Left hindlimb (tissue), 1 donor: ENCODE results near the gene PTPRA.

Experiments used
- DNase-seq: peaks from one replicate; pipeline ENCODE4 v3.0.0-alpha.2; 2018

The PTPRA gene

DNA sequence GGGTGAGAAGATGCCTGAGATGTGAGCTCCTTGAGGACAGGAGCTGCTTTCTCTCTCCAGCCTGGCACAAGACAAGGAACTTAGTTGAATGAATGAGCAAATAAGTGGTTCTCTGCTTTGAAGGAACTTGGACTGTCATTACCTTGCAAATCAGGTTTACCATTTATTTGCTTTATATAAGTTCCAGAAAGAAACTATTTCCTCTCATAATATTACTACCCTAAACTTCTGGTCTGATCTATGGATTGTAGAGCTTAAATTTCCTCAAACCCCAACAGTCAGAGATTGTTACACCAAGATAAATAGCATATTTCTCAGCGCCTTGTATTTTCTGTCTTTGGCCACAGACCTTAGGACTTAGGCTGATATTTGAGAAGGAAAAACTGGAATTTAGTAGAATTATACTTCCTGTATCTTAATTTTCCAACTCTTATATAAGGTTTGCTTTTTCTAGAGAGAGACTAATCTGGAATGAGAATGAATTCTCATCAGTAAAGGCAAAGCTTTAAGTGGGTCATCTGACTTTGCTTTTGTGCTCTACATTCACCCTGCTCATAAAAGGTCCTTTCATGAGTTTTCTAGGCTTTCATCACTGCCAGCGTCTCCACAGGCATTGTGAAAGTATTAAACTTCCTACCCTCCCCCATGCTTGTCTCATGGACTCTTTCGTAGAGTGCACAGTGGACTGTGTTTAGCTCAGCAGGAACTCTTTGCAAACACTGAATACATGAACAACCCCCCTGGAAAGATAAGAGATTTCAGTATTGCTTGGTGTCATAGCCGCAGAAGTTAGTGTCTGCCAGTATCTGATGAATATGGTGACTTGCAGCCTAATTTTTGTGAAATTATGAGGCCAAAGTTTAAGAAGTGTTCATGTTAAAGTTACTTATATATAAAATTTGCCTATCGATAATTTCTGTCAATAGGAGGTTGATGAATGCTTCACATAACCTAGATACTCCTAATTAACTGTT is 74.0 kb downstream of the PTPRA start:
- no peak for DNase-seq

DNA sequence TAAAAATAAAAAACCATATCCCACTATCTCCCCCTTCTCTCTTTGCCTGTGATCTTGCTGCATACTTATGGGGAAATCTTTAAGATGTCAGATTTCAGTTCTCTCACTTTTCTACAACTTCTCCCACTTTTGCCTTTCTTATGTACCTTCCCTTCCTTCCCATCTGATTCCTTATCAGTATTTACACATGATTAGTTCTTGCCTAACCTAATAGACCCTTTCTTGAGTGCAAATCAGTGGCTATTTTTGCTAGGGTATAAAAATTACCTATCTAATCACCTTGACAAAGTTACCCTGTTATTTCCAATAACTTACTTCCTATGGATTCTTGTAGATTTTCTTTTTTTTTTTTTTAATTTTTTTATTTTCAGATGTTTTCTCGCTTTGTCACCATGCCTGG is 75.7 kb downstream of the PTPRA start:
- no peak for DNase-seq

DNA sequence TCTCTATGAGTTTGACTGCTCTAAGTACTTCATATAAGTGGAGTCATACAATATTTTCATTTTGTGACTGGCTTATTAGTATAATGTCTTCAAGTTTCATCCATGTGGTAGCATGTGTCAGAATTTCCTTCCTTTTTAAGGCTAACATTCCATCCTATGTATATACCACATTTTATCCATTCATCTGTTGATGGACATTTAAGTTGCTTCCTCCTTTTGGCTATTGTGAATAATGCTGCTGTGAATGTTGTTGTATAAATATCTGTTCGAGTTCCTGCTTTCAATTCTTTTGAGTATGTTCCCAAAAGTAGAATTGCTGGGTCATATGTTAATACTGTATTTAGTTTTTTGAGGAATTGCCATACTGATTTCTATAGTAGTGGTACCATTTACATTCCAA is 79.5 kb downstream of the PTPRA start:
- no peak for DNase-seq

DNA sequence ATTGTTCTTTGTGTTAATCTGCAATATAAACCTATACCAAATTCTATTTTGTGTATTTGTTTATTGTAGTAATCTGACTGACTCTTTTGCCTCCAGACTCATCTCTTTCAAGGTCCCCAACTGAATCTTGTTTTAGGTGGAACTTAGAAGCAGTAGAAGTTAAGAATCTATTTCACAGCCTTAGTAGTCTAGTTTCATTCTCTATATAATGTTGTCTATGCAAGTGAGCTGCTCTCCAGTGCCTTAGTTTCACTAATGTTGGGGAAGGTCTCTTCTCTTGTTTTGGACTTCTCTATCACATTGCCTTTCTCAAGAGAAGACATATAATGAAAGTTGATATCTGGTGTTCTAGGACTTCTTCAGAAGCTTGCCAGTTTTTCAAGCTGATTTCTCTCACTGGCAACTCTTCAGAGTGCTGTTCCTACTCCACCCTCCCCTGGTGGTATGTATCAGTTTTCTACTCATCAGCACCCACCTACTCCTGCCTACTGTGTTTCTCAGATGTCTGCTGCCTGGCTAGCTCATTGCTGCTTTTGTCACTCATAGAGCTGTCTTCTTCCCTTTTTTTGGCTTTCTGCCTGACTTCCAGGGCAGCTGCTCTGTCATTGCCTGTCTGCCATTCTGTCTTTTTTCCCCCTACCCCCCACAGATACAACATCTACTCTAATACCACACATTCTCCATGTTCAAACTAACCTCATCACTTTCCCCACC is 82.1 kb downstream of the PTPRA start:
- no peak for DNase-seq

DNA sequence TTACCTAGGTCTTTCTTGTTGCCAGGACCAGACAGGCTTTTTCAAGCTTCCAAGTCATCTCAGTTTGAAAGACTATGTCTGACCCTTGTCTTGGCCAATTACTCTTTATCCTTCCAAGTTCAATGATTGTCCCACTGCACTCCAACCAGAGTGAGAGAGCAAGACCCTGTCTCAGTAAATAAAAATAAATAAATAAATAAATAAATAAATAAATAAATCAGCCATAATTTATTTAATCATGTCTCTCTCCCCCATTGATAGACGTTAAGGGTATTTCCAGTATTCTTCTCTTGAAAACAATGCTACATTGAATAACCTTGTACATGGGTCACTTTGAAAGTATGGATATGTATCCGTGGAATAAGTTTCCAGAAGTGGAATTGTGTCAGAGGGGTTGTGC is 83.2 kb downstream of the PTPRA start:
- DNase-seq = no peak

DNA sequence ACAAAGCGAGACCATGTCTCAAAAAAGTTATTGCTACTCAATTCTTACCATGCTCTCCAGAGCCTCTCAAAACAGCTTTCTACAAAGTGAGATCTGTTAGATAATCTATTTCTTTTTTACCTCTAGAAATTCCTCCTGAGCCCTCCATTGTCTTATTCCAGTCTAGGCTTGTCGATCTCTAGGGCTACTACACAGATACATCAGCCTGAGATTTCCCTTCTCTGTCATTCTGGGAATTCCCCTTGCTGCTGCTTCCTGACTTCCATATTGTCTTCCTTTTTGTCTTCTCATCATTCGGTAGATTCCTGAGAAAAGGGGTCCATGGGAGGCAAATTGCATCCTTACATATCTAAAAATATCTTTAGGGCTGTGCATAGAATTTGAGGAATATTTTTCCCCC is 94.6 kb downstream of the PTPRA start:
- no peak for DNase-seq

DNA sequence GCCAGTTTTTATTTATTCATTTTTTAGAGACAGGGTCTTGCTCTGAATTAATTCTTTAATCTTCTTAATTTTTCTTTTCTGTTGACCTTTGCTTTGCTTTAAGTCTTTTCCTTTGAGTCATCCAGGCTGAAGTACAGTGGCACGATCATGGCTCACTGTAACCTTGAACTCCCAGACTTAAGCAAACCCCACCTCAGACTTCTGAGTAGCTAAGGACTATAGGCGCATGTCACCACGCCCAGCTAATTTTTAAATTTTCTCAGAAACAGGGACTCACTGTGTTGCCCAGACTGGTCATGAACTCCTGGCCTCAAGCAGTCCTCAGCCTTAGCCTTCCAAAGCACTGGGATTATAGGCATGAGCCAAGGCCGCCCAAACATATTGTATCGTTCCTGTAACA is 98.8 kb downstream of the PTPRA start:
- no peak for DNase-seq

DNA sequence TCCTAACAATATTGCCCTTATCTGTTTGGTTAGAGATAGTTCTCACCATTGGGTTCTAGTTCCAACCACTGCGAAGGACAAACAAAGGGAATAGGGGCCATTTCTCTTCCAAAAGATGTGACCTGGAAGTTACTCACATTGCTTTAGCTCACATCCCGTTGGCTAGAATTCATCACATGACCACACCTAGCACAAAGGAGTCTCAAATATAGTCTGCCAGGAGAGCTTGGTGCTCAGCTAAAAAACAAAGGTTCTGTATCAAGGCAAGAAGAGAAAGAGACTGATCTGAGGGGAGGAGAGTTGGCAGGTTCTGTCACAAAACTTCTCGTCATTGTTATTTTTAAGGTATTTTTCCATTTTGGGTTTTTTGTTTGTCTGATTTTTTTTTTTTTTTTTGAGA is 100.3 kb downstream of the PTPRA start:
- no peak for DNase-seq

DNA sequence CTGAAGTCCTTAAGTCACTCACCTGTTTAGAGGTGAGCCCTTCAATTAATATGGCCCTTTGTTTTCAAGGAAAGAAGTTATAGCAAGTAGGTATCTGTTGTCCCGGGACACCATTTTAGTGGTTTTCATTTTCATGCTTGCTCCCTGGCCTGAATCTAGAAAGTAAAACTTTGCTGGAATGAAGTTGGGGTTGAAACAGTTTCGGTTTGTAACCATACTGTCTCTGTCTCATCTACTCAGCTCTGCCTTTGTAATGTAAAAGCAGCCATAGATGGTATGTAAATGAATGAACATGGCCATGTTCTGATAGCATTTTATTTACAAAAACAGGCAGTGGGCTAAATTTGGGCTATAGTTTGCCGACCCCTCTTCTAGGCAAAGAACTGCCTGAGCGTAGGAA is 105.2 kb downstream of the PTPRA start:
- no peak for DNase-seq

DNA sequence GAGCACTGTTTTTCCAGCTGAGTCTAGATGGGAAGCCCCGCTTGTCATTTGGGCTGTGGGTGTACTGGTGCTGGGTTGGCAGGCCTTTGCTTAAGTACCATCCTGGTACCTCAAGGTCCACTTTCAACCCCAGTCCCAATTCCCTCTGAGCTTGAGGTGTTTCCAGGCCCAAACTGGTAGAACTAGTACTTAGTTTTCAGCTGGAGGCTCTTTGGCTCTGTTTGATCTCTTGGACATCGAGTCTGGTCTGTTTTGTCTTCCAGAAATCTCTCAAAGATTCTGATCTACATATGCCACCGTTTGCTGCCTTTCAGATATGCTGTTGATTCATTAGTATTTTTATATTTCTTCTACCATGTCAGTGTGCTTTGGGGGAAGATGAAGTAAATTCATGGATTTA is 108.4 kb downstream of the PTPRA start:
- DNase-seq = no peak

DNA sequence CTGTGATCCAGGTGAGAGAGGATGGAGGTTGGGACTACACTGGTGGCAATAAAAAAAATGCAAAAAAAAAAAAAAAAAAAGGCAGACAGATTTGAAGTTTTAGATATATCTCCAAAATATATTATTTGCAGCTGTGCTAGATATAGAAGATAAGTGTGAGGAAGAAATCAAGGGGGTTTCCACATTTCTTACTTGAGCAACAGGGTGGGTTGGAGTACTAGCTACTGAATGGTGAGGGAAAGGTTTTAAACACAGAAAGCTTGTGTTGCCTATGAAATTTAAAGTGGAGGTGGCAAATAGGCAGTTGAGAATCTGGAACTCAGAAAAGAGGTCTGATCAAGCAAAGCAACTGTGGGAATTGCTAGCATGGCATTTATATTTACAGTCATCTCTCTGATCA is 110.2 kb downstream of the PTPRA start:
- DNase-seq = no peak

DNA sequence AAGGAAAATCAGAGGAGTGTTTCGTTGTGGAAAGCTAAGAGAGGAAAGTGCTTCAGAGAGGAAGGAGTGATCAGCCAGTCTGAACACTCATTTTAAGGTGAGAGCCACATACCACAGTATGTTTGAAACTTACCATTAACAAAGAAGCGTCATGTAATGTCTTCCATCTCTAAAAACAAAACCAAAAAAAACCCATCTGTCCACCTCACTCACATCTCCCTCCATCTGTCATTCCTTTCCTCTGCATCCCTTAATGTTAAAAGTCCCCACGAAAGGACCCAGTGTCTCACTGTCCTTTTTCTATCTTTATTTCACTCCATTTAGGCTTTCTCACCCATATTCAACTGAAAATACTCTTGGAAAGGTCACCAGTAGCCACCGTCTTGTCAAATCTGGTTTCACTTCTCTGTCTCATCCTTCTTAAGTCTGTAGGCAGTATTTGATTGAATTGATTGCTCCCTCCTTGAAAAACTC is 110.8 kb downstream of the PTPRA start:
- DNase-seq = no peak

DNA sequence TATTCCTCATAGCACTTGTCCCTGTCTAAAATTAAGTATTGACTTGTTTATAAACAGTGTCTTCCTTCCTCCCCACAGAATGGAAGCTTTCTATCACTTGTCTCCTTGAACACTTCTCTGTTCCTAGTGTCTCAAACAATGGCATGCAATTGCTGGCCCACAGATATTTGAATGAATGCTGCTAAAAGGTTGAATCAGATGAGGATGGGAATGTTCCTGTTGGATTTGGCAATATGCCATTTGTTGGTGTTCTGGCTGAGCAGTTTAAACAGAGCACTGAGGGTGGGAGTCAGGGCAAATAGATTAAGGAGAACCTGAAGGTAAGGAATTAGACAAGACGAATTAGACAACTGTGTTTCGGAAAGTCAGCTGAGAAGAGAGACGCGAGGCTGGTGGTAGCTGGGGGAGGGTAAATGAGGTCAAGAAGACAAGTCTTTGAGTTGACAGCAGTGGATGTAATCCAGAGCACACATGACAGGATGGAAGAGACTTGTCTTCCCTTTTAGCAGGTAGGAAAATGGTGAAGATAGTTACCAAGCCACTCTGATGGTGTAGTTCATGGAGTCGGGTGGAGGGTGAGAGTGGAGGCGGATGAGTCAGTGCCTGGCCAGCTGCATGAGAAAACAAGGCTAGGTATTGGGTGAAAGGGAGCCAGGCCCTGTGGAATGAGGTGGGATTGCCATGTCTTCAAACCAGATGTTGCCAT is 111.8 kb downstream of the PTPRA start:
- no peak for DNase-seq

DNA sequence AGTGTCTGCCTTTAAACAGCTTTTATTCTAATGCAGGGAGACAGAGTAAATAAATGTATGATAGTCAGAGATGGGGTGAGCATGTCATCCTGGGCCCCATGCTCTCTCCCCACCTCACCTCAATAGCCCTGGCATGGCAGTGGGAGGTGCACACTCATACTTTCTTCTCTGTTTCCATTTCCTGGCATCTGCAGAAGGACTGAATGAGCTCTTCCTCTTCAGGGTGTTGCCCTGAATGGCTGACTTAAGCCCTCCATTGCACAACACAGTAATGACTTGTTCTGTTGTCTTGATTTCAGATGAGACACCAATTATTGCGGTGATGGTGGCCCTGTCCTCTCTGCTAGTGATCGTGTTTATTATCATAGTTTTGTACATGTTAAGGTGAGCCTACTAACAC is 113.2 kb downstream of the PTPRA start:
- no peak for DNase-seq

DNA sequence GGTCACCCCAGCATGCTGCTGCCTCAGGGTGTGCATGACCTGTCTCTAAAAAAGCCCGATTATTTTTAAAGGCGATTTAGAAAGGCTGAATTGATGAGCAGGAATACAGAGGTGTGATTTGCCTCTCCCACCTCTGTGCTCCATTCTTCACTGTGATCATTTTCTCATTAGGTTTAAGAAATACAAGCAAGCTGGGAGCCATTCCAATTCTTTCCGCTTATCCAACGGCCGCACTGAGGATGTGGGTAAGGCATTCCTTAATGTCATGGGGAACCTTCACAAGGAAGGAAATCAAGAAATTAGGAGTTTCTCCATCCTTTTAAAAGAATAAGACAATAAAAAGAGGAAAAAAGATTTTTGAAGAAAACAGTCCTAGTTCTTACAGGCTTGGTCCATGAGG is 114.6 kb downstream of the PTPRA start:
- no peak for DNase-seq

DNA sequence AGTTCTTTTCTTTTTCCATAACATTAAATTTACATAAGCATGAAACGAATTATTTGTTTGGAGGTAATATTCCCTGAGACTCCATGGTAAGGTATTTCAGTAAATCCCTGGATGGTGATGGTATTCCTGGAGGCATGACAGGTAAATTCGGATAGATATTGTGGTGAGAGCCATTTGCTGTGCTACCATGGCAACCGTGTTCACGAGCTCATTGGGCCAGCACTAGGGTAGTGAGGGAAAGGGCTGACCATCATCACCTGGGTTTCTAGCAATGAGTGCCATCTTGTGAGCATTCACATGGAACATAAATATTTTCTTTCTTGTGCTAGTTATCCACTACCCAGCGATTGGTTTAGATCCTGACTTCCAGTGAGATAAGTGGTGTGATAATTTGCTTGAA is 118.3 kb downstream of the PTPRA start:
- no peak for DNase-seq

DNA sequence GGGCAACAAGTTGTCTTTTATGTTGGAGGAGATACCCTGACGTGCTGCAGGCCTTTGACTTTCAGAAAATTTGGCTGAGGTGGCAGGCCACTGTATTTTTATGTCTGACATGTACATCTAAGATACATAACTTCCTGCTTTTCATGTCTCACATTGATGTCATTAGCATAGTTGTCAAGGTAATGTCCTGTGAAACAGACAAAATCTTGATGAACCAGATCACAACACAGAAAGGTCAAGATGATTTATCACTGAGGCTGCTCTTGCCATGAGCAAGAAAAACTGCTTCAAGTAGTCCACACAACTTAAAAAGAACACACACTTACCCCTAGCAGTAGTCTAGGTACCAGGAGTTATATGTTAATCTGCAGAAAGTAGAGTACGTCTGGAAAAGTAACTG is 120.0 kb downstream of the PTPRA start:
- DNase-seq = no peak

DNA sequence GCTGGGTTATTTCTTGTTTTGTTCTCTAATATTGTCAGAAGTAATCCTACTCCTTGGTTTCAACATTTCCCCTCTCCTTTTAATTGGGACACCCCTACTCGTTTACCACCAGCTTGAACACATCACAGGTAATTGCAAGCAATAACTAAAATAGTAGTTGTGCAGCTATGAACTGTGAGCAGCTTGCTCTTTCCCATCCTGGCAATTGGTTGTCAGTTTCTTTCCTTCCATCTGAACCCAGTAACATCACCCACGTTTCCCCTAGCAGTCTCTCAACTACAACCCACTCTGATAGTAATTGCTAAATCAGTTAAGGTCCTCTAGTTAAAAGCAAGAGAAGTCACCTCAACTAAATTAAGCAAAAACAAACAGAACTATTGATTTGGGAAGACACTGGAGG is 122.5 kb downstream of the PTPRA start:
- DNase-seq = no peak

DNA sequence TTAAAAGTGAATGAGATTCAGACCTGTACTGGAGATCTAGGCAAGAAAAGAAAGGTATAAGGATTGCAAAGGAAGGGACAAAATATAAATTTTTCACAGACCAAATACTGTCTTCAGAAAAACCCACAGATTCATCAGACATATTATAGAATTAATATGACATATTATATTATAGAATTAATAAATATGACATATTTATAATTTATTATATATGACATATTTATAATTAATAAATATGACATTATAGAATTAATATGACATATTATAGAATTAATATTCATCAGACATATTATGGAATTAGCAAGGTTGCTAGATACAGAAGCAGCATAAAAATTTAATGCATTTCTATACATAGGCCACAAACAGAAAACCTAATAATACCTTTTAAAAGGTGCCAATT is 125.4 kb downstream of the PTPRA start:
- no peak for DNase-seq

DNA sequence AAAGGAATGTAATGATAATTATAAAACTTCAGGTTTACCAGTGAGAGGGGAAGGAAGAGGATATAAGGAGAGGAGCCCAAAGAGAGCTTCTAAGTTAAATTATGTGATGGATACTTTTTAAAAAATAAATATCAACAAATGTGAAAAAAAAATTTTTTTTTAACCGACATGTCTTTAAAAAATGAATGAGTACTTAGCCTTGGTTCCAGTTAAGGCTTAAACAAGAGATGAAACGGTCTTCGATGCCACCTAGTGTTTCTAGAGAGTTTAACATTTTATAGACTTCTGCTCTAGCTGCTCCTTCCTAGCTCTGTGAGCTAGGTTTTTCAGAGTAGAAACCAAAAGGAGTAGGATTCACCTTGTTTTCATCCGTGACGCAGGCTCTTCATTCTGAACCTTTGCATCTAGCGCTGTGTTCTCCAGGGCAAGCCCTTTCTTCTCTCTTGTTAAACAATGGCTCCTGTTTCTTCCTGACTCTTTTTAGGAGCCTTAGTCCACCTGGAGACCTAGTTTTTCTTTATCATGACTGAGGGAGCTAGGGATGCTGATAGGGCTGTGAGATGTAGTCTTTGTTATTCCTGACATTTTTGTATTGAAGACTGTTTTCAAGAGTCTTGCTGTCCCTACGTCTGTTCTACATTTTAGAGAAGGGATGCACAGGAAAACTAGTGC is 127.7 kb downstream of the PTPRA start:
- no peak for DNase-seq

DNA sequence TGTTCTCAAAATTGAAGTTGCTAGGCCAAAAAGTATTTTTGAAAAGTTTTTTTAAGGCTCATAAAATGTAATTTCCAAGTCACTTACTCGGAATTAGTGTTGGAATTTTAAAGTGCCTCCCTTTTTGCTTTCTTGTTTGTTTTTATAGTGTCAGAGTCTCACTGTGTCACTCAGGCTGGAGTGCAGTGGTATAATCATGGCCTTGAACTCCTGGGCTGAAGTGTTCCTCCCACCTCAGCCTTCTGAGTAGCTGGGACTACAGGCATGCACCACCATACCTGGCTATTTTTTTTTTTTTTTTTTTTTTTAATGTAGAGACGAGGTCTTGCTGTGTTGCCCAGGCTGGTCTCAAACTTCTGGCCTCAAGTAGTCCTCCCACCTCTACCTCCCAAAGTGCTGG is 130.1 kb downstream of the PTPRA start:
- DNase-seq = no peak

DNA sequence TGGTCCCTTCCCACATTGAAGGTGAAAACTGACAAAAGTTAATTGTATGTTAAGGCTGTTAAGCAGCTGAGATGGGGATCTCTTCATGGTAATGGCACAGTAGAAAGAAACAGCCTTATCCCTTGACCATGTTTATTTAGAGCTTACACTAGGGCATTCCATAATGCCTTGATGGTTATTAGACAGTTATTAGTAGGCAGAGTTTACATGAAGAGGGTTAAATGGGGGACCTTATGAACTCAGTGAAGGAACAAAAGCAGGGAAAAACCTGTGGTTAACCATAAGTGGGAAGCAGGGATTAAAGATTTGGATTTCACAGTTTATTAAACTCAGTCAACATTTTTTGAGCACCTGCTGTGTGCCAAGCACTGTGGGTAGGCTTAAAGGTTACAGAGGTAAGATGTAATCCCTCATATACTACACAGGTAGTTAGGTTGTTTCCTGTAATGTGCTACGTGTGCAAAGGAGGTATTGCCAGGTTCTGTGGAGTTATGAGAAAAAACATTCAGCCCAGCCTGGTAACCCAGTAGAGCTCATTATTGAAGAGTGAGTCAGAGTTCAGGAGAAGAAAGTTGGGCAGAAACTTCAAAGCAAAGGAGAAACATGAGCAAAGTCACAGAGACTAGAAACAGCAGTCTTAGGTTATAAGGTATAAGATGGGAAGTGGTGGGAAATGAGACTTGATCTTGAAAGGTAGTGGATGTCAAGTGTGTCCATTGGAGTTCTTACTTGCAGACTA is 137.9 kb downstream of the PTPRA start:
- DNase-seq = no peak
